HepG2 (cell line): Measurements from ENCODE around the gene TCERG1L.

Source experiments
- MXI1 ChIP-seq: IDR thresholded peaks from 3 replicates; pipeline ENCODE4 v1.6.1; 2012; ENCODE audit warnings: low read depth, low read length, inconsistent platforms, borderline replicate concordance
- TF ChIP-seq, protein P1 (sequence below): sonication (generic); formaldehyde crosslinking; IDR thresholded peaks from 2 replicates; pipeline ENCODE4 v1.4.0; 2020; ENCODE audit warnings: missing genetic modification reagents
- TF ChIP-seq, protein P2 (sequence below): sonication (generic); formaldehyde crosslinking; IDR thresholded peaks from 2 replicates; pipeline ENCODE4 v1.4.0; 2020; ENCODE audit warnings: missing genetic modification reagents
- TF ChIP-seq, protein P3 (sequence below): sonication (generic); formaldehyde crosslinking; IDR thresholded peaks from 2 replicates; pipeline ENCODE4 v1.8.1; 2023; ENCODE audit warnings: mild to moderate bottlenecking, missing genetic modification reagents

DNA sequence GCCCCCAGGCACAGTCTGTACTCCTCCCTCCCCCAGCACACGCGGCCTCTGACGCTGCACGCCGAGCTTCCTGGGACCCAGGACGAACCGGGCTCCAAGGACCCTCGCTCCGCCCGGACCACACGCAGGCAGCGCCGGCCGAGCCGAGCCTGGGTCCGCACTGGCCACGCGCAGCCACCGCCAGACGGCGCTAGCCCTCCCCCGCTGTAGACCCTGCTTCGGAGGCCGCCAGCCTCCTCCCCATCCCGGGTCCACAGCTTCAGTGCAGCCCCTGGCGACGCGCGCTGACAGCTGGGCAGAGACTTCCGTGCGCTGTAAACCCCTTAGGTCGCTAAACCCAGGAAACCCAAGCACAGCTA is 936 bp upstream of the TCERG1L start:
- TF ChIP-seq, protein P1, sequence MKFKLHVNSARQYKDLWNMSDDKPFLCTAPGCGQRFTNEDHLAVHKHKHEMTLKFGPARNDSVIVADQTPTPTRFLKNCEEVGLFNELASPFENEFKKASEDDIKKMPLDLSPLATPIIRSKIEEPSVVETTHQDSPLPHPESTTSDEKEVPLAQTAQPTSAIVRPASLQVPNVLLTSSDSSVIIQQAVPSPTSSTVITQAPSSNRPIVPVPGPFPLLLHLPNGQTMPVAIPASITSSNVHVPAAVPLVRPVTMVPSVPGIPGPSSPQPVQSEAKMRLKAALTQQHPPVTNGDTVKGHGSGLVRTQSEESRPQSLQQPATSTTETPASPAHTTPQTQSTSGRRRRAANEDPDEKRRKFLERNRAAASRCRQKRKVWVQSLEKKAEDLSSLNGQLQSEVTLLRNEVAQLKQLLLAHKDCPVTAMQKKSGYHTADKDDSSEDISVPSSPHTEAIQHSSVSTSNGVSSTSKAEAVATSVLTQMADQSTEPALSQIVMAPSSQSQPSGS (CRISPR knock-in tag) = no peak
- TF ChIP-seq, protein P2, sequence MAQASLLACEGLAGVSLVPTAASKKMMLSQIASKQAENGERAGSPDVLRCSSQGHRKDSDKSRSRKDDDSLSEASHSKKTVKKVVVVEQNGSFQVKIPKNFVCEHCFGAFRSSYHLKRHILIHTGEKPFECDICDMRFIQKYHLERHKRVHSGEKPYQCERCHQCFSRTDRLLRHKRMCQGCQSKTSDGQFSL (CRISPR knock-in tag) = no peak
- no peak for TF ChIP-seq MXI1
- TF ChIP-seq, protein P3, sequence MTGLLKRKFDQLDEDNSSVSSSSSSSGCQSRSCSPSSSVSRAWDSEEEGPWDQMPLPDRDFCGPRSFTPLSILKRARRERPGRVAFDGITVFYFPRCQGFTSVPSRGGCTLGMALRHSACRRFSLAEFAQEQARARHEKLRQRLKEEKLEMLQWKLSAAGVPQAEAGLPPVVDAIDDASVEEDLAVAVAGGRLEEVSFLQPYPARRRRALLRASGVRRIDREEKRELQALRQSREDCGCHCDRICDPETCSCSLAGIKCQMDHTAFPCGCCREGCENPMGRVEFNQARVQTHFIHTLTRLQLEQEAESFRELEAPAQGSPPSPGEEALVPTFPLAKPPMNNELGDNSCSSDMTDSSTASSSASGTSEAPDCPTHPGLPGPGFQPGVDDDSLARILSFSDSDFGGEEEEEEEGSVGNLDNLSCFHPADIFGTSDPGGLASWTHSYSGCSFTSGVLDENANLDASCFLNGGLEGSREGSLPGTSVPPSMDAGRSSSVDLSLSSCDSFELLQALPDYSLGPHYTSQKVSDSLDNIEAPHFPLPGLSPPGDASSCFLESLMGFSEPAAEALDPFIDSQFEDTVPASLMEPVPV = no peak
